PFSK-1 (cell line): Measurements from ENCODE around the gene MYO10.

Experiments used
- POLR2AphosphoS5 ChIP-seq: IDR thresholded peaks from 2 replicates; pipeline ENCODE4 v1.6.1; 2012; ENCODE audit warnings: low read depth, mild to moderate bottlenecking, control low read depth, low read length, moderate library complexity
- SIN3A ChIP-seq: IDR thresholded peaks from 2 replicates; pipeline ENCODE4 v1.6.1; 2012; ENCODE audit warnings: mild to moderate bottlenecking, low read length, moderate library complexity, borderline replicate concordance; ENCODE audit not compliant: insufficient read depth
- TAF1 ChIP-seq: IDR thresholded peaks from 2 replicates; pipeline ENCODE4 v1.6.1; 2012; ENCODE audit warnings: low read length, control low read depth, borderline replicate concordance; ENCODE audit not compliant: insufficient read depth
- TF ChIP-seq, protein P1 (sequence below), 2 experiments: IDR thresholded peaks; 2 replicates each; pipeline versions ENCODE4 v1.6.1 to v1.8.0; 2011 to 2012; ENCODE audit warnings: low read depth in 2 of 2, low read length in 2 of 2, control low read depth in 1 of 2, inconsistent platforms in 1 of 2, mild to moderate bottlenecking in 1 of 2, moderate library complexity in 1 of 2; ENCODE audit not compliant: insufficient read depth in 1 of 2

DNA sequence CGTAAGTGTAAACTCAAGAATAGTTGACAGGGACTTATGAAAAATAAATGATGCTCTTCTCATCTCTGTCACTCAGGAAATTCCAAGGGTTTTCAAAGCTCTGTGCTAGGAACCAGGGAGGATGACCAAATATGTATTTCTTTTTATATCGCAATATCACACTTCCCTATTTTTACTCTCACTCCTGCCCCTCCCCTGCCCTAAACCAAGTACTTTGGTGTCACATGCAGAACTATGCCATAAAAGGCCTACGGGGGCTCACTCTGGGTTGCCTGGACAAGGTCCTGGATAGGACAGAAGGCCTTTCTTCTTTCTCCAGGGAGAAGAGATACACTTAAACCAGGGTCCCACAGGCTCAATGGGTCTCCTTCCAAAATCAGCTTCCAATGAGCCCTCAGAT lies 311.0 kb downstream of the MYO10 start:
- TF ChIP-seq TAF1 (no peak), POLR2AphosphoS5 (no peak), SIN3A (no peak)
- TF ChIP-seq, protein P1, sequence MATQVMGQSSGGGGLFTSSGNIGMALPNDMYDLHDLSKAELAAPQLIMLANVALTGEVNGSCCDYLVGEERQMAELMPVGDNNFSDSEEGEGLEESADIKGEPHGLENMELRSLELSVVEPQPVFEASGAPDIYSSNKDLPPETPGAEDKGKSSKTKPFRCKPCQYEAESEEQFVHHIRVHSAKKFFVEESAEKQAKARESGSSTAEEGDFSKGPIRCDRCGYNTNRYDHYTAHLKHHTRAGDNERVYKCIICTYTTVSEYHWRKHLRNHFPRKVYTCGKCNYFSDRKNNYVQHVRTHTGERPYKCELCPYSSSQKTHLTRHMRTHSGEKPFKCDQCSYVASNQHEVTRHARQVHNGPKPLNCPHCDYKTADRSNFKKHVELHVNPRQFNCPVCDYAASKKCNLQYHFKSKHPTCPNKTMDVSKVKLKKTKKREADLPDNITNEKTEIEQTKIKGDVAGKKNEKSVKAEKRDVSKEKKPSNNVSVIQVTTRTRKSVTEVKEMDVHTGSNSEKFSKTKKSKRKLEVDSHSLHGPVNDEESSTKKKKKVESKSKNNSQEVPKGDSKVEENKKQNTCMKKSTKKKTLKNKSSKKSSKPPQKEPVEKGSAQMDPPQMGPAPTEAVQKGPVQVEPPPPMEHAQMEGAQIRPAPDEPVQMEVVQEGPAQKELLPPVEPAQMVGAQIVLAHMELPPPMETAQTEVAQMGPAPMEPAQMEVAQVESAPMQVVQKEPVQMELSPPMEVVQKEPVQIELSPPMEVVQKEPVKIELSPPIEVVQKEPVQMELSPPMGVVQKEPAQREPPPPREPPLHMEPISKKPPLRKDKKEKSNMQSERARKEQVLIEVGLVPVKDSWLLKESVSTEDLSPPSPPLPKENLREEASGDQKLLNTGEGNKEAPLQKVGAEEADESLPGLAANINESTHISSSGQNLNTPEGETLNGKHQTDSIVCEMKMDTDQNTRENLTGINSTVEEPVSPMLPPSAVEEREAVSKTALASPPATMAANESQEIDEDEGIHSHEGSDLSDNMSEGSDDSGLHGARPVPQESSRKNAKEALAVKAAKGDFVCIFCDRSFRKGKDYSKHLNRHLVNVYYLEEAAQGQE (IDR thresholded peaks at IDR 0.05; ENCODE audit: insufficient read depth in 1 of 2, low read depth in 2 of 2, low read length in 2 of 2), result no peak
